Measurements from ENCODE around the gene MYO16.

The MYO16 gene

GRCh38 chr13:109253316-109253715 is 623.9 kb downstream of the MYO16 start (continued):
- TF ChIP-seq ZNF292 (tag by site-specific recombination; IDR thresholded peaks at IDR 0.05; ENCODE audit: borderline replicate concordance, low read depth): no peak
- TF ChIP-seq YY2 (tag by site-specific recombination; IDR thresholded peaks at IDR 0.05): no peak
- no peak for TF ChIP-seq ZNF433 (tag by site-specific recombination; IDR thresholded peaks at IDR 0.05; ENCODE audit: low read depth)
- no peak for TF ChIP-seq ZNF37A (tag by site-specific recombination; IDR thresholded peaks at IDR 0.05)
- no peak for TF ChIP-seq ZNF521 (tag by site-specific recombination; IDR thresholded peaks at IDR 0.05)
- TF ChIP-seq ZNF670 (tag by site-specific recombination; IDR thresholded peaks at IDR 0.05; ENCODE audit: low read depth): no peak
- no peak for TF ChIP-seq ZNF621 (tag by site-specific recombination; IDR thresholded peaks at IDR 0.05)
- TF ChIP-seq ZNF610 (tag by site-specific recombination; IDR thresholded peaks at IDR 0.05; ENCODE audit: borderline replicate concordance): no peak
- no peak for TF ChIP-seq ZNF214 (tag by site-specific recombination; IDR thresholded peaks at IDR 0.05; ENCODE audit: borderline replicate concordance)

- no peak overlapping the region for H3K27ac ChIP-seq (ENCODE audit: extremely low read depth, low read depth, low read length)
- no peaks in the 10 kb centered on the region for H3K36me3 ChIP-seq (ENCODE audit: control insufficient read depth in 2 of 2, insufficient read depth in 1 of 2, low read length in 2 of 2)
- H3K4me3 ChIP-seq (ENCODE audit: low read depth, low read length): no peak overlapping the region
- CTCF ChIA-PET: no interaction called here
- H3K4me1 ChIP-seq (ENCODE audit: control insufficient read depth, insufficient read depth, low read length): no peaks in the 10 kb centered on the region
- POLR2A ChIA-PET: no interaction called here
- TF ChIP-seq RBAK (tag by site-specific recombination; IDR thresholded peaks at IDR 0.05): no peak
- TF ChIP-seq ZNF211 (tag by site-specific recombination; IDR thresholded peaks at IDR 0.05; ENCODE audit: low read depth): no peak
- no peak for TF ChIP-seq ZFP41 (tag by site-specific recombination; IDR thresholded peaks at IDR 0.05; ENCODE audit: borderline replicate concordance)
- no peak for TF ChIP-seq KLF17 (tag by site-specific recombination; IDR thresholded peaks at IDR 0.05)
- TF ChIP-seq ZNF624 (tag by site-specific recombination; IDR thresholded peaks at IDR 0.05): no peak
- no peak for TF ChIP-seq ZNF18 (tag by site-specific recombination; IDR thresholded peaks at IDR 0.05)
- TF ChIP-seq ZSCAN16 (tag by site-specific recombination; IDR thresholded peaks at IDR 0.05): no peak
- no peak for TF ChIP-seq ZNF747 (tag by site-specific recombination; IDR thresholded peaks at IDR 0.05)
- TF ChIP-seq PRDM6 (tag by site-specific recombination; IDR thresholded peaks at IDR 0.05): no peak
- TF ChIP-seq ATF2 (tag by site-specific recombination; IDR thresholded peaks at IDR 0.05; ENCODE audit: low read depth): no peak
- TF ChIP-seq ZNF548 (tag by site-specific recombination; IDR thresholded peaks at IDR 0.05): no peak
- TF ChIP-seq ZNF510 (tag by site-specific recombination; IDR thresholded peaks at IDR 0.05; ENCODE audit: insufficient replicate concordance): no peak
- no peak for TF ChIP-seq ZNF623 (tag by site-specific recombination; IDR thresholded peaks at IDR 0.05)
- no peak for TF ChIP-seq ZNF169 (tag by site-specific recombination; IDR thresholded peaks at IDR 0.05)
- no peak for TF ChIP-seq MZF1 (tag by site-specific recombination; IDR thresholded peaks at IDR 0.05; ENCODE audit: borderline replicate concordance)
- no peak for TF ChIP-seq YY2 (tag by site-specific recombination; IDR thresholded peaks at IDR 0.05)
- no peak for TF ChIP-seq BCL6B (tag by site-specific recombination; IDR thresholded peaks at IDR 0.05)
- TF ChIP-seq ZSCAN30 (tag by site-specific recombination; IDR thresholded peaks at IDR 0.05): no peak
- no peak for TF ChIP-seq ZNF639 (tag by site-specific recombination; IDR thresholded peaks at IDR 0.05)
- TF ChIP-seq ZBTB26 (tag by site-specific recombination; optimal IDR thresholded peaks at IDR 0.05): no peak
- no peaks in the 10 kb centered on the region for H3K9me3 ChIP-seq (ENCODE audit: control insufficient read depth, insufficient read depth, low read depth, low read length)
Measured at GRCh38 chr13:109254274-109254673, 624.9 kb downstream of the MYO16 start.

Data from HEK293 (cell line).